Skeletal muscle cell (primary cell): ENCODE measurements around the gene TMEM9.
"Not testable (repeated sequence)": the region's sequence is repeated elsewhere in the genome, so short reads cannot be mapped to it uniquely, and the experiment has no call there.

Source experiments
- DNase-seq: peaks from one replicate; pipeline ENCODE4 v3.0.0-alpha.2; 2010; ENCODE audit warnings: low read depth
- H3K4me3 ChIP-seq: 2 replicates; pipeline ENCODE4 v1.5.1; 2011; ENCODE audit warnings: low read depth, mild to moderate bottlenecking, control low read depth, low read length, moderate library complexity

TMEM9 gene

GRCh38 chr1:201175820-201176500, 21.7 kb upstream of the TMEM9 start:
- no peak for DNase-seq
- H3K4me3 ChIP-seq: no peak overlapping the region

GRCh38 chr1:201173736-201174135, 19.5 kb upstream of the TMEM9 start:
- no peak overlapping the region for H3K4me3 ChIP-seq
- DNase-seq: no peak

GRCh38 chr1:201172999-201173610, 18.8 kb upstream of the TMEM9 start:
- H3K4me3 ChIP-seq: no peak overlapping the region
- DNase-seq: no peak

GRCh38 chr1:201172326-201172725, 18.1 kb upstream of the TMEM9 start:
- no peak overlapping the region for H3K4me3 ChIP-seq
- DNase-seq: no peak

- DNase-seq: no peak
- H3K4me3 ChIP-seq: peak overlapping the region; percentile 55
These were observed 17.1 kb upstream of the TMEM9 start for GRCh38 chr1:201171063-201172036.

GRCh38 chr1:201170533-201171062, 16.3 kb upstream of the TMEM9 start:
- DNase-seq: peak; percentile 78
- peak overlapping the region; percentile 55 for H3K4me3 ChIP-seq

GRCh38 chr1:201169971-201170532, 15.8 kb upstream of the TMEM9 start:
- no peak for DNase-seq
- H3K4me3 ChIP-seq: peak overlapping the region; percentile 55

- no peak for DNase-seq
These were observed 14.9 kb upstream of the TMEM9 start for GRCh38 chr1:201169203-201169602.

GRCh38 chr1:201167041-201167991, 13.0 kb upstream of the TMEM9 start:
- H3K4me3 ChIP-seq: no peak overlapping the region
- no peak for DNase-seq

More at GRCh38 chr1:201169203-201169602, 14.9 kb upstream of the TMEM9 start:
- H3K4me3 ChIP-seq: no peak overlapping the region

GRCh38 chr1:201164645-201165044, 10.4 kb upstream of the TMEM9 start:
- no peak for DNase-seq
- no peak overlapping the region for H3K4me3 ChIP-seq

- H3K4me3 ChIP-seq: no peak overlapping the region
- DNase-seq: no peak
These were observed 9.4 kb upstream of the TMEM9 start for GRCh38 chr1:201163707-201164106.

GRCh38 chr1:201163036-201163435, 8.8 kb upstream of the TMEM9 start:
- not testable (repeated sequence) for DNase-seq, H3K4me3 ChIP-seq

GRCh38 chr1:201157949-201158348, 3.7 kb upstream of the TMEM9 start:
- DNase-seq: no peak
- no peak overlapping the region for H3K4me3 ChIP-seq

- no peak for DNase-seq
- no peak overlapping the region for H3K4me3 ChIP-seq
These were observed 2.5 kb upstream of the TMEM9 start for GRCh38 chr1:201156819-201157218.

- DNase-seq: no peak
- no peak overlapping the region for H3K4me3 ChIP-seq
These were observed 2.1 kb upstream of the TMEM9 start for GRCh38 chr1:201156346-201156745.

- no peak for DNase-seq
- no peak overlapping the region for H3K4me3 ChIP-seq
These were observed 1.1 kb upstream of the TMEM9 start for GRCh38 chr1:201155354-201155753.

- DNase-seq: no peak
- H3K4me3 ChIP-seq: peak overlapping the region; percentile 81
These were observed 543 bp downstream of the TMEM9 start for GRCh38 chr1:201153474-201154388.

- no peak for DNase-seq
- H3K4me3 ChIP-seq: no peak overlapping the region
These were observed 4.9 kb downstream of the TMEM9 start for GRCh38 chr1:201149400-201149799.
